SIG-M5 treated with dmso at 0.1 percent for 504 hours (cell line): Measurements from ENCODE around the gene HNRNPUL2.
"Not testable (repeated sequence)": the region's sequence is repeated elsewhere in the genome, so short reads cannot be mapped to it uniquely, and the experiment has no call there.

ENCODE experiments used
- DNase-seq: peaks from one replicate; lab custom pipeline; 2025; ENCODE audit not compliant: unreplicated experiment; lab: John Stamatoyannopoulos, UW

The HNRNPUL2 gene

DNA sequence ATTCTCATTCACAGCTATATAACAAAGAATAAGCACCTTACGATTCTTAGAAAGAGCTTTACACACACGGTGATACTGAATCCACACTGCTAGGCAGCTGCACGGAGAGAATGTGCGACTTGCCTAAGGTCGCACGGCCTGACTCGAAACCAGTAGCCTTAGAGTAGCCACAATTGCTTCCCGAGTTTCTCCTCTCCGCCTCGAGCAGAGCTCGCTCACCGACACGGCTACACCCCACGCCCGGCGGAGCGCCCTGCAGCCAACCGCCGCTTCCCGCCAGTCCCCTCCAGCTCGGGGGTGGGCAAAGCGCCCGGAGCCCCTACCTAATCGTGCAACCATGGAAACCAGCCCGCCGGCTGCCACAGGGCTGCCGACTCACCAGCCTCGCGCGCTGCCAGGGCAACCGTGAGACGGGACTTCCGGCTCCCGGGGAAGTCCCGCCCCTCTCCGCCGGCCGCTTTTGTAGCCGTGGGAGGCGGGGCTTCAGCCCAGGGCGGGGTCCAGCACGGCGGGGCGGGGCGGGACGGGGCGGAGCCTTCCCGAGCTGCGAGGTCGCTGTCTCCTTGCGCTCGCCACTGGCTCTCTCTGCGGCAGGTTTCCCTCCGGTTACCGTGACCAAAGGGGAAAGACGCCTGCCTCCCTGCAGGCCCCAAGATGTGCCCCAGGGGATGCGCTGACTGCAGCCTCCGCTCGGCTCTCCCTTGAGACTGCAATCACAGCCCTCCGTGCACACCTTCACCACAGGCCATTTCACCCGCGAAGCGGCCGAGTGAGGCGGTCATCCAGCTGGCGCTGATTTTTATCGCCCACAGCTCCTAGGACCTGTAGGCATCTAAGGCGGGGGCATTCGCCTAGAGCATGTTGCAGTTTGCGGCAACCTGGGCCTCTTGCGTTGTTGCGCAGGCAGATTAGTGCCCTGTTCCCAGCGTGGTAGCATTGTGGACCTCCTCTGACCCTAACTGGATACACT, 21.1 kb downstream of the HNRNPUL2 start:
- DNase-seq = peak; percentile 86

DNA sequence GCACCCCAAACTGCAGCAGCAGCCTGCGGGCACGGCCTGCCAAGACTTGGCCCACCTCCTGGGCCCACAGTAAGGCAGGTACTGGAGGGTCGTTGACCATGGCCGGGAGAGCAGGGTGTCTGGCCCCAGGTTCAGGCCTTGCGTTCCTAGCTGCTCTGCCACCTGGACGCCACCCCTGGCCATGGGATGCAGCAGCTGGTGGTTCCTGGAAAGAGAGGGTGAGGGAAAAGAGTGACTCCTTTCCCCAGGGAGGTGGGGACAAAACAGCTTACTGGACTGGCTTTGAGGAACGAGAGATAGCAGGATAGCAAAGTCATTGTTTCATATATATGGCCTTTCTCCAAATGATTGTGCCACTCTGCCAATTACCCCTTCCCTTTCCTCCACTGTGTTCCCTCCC, 21.8 kb downstream of the HNRNPUL2 start:
- no peak for DNase-seq

DNA sequence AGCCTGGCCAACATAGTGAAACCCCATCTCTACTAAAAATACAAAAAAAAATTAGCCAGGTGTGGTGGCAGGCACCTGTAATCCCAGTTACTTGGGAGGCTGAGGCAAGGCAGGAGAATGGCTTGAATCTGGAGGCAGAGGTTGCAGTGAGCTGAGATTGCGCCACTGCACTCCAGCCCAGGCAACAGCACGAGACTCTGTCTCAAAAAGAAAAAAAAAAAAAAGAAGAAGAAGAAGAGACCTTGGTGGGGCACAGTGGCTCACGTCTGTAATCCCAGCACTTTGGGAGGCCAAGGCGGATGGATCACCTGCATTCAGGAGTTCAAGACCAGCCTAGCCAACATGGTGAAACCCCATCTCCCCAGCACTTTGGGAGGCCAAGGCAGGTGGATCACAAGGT, 23.3 kb downstream of the HNRNPUL2 start:
- not testable (repeated sequence) for DNase-seq

DNA sequence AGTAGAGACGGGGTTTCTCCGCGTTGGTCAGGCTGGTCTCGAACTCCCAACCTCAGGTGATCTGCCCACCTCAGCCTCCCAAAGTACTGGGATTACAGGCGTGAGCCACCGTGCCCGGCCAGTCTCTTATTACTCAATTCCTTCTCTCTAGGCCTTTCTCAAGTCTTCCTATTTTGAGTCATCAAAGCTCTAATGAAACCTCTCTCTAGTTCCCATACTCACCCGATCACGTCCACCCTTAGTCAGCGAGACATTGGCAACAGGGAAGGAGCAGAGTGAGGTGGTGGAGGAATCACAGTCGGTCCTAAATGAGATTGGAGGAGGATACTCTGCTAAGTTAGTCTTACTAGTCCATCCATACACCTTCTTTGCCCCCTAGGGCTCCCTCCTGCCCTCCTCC, 25.0 kb downstream of the HNRNPUL2 start:
- no peak for DNase-seq

DNA sequence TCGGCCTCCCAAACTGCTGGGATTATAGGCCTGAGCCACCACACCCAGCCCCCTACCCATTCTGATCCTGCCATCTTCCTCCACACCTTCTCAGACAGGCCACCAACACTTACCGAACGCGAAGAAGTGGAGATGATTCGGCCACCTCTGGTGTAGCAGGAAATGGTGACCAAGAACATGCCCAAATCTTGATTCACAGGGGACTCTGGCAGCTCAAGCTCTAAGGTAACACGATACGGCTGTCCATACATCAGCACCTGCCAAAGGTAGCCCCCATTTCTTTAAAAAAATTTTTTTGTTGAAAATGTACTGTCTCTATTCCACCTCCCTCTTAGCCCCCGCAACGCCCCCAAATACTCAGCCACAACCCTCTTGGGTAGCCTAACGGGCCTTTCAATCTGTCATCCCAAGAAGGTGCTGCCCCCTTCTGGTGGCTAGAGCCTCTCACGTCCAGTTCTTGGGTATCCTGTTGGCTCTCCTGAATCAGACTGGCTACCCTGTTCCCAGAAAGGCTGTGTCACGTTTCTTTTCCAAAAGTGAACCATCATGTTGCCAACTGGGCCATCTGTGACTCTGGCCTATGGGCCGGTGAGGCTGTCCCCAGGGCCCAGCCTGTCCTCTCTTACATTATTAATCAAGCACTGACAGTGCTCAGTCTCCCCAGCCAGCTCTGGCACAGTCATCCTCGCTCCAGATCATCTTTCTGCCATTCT, 32.6 kb downstream of the HNRNPUL2 start:
- DNase-seq = peak; percentile 68

DNA sequence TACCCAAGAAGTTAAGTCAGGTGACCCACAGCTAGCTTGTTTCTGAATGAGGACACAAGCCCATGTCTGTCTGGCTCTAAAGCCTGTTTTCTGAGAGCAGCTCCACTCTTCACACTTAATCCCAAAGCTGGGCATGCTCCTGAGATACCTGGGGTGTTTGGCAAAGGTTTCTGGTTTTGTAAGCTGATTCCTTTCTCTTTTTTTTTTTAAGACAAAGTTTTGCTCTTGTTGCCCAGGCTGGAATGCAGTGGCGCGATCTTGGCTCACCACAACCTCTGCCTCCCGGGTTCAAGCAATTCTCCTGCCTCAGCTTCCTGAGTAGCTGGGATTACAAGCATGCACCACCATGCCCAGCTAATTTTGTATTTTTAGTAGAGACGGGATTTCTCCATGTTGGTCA, 33.6 kb downstream of the HNRNPUL2 start:
- DNase-seq = not testable (repeated sequence)

DNA sequence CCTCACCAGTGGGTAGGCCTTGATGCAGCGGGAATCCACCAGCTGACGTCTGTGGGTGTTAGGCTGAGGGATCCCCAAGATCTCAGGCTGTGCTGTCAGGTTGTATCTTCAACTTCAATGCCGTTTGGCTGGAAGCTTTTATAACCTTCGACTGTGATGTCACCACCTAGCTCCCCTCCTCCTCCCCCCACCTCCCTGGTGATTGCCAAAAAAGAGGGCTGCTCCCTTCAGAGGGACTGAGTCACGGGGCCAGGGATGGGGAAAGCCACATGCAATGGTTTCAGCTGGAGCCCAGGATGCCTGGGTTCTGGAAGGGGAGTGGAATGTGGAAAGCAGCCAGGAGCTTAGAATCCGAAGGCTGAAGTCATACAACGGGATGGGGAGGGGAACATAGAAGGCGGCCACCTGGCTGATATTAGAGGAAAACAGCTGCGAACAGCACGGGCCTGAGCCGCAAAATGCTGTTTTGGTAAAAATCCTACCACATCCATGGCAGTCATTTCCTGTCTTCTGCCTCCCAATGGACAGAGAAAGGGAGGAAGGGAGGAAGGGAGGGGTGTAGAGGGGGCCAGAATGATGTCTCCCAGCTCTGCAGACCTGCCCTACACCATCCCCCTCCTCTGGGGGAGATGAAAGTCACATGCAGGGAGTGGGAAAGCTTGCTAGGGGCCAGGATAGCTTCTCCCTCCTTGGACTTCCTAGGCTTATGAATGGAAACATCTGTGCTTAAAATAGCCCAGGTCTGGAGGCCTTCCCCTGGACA, 37.7 kb downstream of the HNRNPUL2 start, which contains the start of gene LRRN4CL:
LRRN4CL (minus strand) TSS at position 110 of the 763 bp plus-strand sequence. CDS start 1,022 bp downstream, outside the sequence.
- no peak for DNase-seq

DNA sequence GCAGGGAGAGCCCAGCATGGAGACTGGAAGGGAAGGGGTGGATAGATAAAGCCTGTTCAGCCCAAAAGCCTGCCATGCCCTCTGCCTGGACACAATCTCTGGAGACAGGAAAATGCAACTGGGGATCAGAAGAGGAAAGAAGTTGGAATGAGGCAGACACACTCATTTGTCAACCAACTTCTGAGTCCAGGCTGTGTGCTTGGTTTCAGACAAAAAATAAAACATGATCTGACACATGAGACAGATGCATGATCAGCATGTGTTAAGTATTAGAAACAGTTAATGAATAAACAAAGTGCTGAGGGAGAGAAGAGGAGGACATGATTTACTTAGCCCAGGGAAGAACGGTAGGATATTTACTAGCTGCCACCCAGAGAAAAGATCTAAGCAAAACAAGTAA, 38.8 kb downstream of the HNRNPUL2 start:
- DNase-seq = no peak

DNA sequence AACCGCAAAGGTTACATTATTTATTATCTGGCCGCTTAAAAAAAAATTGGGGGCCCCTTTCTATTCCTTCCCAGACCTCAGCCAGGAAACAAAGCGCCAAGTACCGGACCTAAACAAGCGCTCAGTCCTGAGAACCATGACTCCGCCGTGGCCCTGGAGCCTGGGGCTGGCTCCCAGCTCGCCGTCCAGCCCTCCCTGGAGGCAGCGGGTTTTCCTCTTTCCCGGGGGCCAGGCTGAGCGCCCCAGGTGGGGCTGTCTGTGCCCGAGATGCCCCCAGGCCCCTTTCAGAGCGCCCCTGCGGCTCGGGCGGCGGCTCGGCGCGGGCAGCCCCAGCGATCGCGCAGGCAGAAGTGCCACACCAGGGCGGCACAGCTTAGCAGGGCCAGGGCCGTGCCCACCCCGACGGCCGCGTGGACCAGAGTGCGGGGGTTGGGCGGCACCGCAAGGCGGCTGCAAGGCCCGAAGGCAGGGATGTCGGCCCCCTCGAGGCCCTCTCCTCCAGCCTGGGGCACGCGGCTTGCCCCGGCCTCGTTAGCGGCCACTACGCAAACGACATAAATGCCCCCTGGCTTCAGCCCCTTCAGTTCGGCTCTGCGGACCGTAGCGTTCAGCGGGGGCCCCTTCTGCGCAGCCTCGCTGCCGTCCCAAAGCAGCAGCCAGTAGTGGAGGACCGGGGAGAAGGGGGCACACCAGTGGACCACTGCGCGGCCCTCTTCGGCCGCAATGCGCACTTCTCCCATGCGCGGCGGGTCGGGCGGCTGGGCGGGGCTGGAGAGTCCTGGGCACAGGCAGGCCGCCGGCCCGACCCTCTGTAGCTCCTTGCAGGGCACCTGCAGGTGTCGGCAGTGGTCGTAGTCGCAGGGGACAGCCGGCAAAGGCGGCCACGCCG, 39.5 kb downstream of the HNRNPUL2 start:
- no peak for DNase-seq

DNA sequence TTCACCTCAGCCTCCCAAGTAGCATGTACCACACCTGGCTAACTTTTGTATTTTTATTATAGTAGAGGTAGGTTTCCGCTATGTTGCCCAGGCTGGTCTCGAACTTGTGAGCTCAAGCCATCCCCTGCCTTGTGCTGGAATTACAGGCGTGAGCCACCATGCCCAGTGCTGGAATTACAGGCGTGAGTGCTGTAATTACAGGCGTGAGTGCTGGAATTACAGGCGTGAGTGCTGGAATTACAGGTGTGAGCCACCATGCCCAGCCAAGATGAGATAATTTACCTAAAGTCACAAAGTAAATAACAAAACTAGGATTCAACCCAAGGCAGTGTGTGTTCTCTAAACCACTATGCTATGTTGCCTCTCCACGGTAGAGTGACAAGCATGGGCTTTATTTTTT, 44.7 kb downstream of the HNRNPUL2 start:
- DNase-seq = no peak

DNA sequence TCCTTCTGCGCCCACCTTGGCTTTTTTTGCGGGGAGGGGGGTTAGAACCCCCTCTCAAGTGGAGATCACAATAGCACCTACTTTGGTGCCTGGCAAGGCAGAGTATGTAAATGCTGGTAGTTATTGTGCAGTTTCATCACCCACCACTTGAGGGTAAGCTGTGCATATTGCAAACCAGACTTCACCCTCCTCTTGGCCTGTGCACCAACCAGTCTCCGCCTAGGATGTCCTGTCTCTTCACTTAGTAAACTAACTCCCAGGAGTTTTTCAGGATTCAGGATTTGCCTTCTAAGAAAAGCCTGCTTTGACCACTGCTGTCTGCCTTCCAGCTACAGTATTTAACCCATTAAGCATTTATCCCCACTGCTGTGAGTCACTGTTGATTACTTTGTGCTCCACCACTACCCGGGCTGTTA, 46.4 kb downstream of the HNRNPUL2 start:
- DNase-seq = peak; percentile 71

DNA sequence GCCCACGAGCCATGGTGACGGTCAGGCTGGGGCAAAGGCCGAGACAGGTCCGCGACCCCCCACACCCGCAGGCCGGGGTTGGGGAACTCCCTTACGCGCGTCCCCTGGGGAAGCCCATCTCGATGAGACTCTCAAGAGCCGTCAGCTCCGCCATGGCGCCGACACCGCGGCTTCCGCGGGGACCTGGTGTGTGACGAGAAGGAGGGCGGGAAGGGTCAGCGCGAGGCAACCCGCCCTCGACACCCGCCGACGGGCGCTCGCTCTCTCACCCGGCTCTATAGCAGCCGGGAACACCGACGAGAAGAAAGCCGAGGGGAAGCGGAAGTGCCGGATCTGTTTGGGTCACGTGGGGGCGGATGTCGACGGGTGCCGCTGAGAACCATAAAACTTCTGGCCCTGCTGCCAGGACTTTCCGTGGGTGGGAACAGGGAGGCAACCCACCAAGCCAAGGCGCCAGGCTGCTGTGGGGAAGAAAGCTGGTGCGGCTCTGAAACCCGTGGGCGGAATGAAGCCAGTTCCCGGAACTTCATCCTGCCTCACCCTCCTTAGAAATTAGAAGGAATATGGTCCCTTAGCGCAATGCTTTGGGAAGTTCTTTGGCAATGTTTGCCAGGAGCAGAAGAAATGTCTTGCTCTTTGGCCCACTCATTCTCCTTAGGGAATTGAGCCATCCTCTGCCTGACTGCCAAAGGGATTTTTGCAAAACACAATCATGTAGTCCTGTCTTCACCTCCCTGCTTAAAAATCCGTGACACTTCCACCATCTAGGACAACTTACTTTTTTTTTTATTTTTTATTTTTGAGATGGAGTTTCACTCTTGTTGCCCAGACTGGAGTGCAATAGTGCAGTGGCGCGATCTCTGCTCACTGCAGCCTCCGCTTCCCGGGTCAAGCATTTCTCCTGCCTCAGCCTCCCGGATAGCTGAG, 48.2 kb downstream of the HNRNPUL2 start, which contains the start of gene UBXN1:
UBXN1 (minus strand) TSS at position 304 of the 927 bp plus-strand sequence; CDS start at position 154, 150 bp downstream.
- DNase-seq = peak; percentile 89

DNA sequence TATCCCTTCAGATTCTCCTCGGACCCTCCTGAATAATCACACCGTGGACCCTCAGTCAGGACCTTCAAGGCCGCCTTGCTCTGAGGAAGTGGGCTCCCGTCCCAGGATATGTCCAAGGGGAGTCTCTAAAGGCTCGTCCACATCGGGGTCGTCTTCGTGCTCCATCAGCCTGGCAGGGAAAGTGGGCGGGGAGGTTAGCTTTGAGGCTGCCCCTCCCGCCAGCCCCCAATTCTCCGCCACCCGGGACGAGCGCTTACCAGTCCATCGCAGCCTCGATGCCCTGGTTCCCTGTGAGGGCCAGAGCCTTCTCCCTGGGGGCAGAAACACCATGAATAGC, 48.9 kb downstream of the HNRNPUL2 start:
- DNase-seq = no peak

DNA sequence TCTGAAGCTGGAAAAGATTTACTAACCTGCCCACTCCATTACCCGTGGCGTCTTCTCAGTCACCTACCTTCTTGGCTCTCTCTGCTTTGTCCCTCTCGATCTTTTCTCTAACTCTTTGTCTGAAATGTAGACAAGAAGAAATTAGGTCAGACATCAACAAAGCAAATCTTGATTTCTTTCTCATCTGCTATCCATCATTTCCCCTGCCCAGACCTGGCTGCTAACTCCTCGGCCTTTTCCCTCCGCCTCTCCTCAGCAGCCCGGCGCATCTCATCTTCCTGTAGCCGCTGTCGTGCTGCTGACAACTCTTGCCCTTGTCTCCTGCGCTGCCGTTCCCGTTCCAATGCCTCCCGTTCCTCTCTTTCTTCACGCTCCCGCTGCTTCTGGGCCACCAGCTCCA, 49.5 kb downstream of the HNRNPUL2 start:
- DNase-seq = no peak

DNA sequence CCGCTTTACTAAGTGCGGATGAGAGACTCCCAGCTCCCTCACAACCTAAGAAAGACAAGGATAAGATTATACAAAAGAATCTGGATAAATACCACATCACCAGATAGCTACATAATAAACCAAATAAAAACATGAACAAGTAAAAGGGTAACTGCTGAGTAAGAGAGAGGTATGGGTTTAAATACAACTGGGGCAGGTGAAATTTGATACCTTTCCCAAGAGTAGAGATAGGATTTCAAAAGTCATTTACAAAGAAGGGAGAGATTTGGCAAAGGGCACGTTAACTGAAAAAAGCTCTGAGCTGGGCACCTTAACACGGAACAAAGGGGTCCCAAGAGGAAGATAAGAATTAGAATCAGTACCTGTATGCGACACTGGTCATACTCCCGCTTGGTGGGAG, 50.1 kb downstream of the HNRNPUL2 start:
- no peak for DNase-seq

DNA sequence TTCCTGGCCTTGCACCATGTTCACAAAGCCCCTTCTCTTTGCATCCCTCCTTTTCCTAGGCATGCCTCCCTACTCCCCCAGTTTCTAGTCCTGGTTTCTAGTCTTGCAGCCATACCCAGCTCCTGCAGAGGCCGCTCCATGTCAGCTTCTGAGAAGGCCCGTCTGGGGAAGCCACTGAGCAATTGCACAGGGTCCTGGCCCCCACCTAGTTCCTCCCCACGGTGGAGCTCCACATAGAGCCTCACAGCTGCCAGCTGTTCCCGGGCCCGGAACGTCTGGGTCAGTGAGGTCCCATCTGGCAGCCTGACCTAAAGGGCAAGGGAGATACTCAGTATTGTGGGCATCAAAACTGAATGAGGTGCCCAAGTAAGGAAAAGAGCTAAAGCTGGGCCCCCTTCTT, 50.6 kb downstream of the HNRNPUL2 start:
- DNase-seq = no peak

DNA sequence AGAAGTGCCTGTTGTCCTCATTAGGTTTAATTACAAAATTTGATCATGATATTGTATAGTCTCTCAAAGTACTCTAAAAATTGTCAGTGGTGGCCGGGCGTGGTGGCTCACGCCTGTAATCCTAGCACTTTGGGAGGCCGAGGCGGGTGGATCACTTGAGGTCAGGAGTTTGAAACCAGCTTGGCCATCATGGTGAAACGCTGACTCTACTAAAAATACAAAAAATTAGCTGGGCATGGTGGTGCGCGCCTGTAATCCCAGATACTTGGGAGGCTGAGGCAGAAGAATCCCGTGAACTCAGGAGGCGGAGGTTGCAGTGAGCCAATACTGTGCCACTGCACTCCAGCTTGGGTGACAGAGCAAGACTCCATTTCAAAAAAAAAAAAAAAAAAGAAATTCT, 51.8 kb downstream of the HNRNPUL2 start:
- DNase-seq = not testable (repeated sequence)

DNA sequence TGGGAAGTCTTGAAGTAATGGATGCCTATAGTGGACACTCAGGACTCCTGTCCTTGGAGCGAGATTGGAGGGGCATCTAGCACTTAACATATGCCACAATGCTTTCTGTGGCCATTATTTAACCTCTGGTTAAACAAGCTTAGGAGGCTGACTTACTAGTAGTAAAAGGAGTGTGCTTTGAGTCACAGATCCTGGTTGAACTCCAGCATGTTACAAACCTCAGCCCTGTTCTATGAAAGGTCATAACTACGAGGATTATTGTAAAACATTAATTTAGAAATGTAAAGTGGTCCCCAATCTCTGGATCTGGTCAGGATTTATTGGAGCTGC, 54.1 kb downstream of the HNRNPUL2 start:
- DNase-seq = no peak
